Stimulated activated CD4-positive, alpha-beta T cell treated with anti-CD3 and anti-CD28 coated beads, Interleukin-2, amount 100 ng/mL, for 48 hours (primary cell): ENCODE results near the gene HOMER2.

Source experiments
- DNase-seq, 2 donors: peaks; one replicate each; pipeline ENCODE4 v3.0.0-alpha.2; 2020

HOMER2 gene

DNA sequence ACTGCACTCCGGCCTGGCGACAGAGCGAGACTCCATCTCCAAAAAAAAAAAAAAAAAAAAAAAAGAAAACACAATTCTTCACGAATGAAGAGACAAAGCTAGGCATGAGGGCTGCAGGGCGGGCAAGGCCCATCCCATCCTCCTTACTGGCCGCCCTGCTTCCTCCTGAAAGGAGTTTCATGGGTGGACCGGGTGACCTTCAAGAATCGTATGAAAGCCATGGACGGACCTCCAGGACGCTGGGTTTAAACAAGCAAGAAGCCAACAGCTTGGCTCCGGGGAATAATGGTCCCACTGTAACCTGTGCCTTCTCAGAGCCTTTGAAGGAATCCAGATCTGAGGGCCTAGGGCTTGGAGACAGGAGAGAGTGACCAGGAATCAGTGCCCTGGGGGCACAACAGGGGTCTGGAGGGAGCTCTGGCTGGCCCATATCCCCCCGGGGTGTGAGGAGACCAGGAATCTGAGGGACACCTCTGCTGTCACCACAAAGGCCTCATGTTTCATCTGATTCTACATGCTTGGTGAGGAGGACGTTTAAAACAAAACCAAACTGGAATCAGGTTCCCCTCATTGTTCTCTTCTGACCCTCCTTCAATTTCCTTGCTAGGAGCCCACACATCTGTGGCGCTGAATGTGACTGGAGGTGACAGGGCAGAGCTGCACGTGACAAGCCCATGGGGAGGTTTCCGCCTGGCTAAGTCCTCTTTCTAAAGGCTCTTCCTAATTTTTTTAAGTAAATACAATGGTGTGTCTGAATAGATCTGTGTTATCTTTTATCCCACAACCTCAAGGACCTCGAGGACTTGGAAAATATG is 97.0 kb downstream of the HOMER2 start:
- no peak for DNase-seq

DNA sequence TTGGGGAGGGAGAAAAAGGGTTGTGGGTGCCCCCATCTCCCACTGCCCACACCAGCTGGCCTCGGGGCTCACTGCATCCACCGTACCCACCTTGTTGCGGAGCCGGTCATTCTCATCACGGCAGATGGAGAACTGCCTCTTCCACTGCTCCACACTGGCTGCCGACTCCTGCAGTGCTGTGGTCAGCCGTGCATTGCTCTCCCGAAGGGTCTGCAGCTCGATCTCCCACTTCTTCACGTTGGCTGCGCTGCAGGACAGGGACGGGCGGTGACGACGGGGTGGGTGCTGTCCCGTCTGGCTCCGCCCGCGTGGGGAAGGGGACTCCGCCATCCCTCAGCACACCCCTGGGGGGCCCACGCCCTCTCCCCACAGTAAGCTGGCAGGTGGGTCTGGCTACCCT is 98.0 kb downstream of the HOMER2 start:
- no peak for DNase-seq

DNA sequence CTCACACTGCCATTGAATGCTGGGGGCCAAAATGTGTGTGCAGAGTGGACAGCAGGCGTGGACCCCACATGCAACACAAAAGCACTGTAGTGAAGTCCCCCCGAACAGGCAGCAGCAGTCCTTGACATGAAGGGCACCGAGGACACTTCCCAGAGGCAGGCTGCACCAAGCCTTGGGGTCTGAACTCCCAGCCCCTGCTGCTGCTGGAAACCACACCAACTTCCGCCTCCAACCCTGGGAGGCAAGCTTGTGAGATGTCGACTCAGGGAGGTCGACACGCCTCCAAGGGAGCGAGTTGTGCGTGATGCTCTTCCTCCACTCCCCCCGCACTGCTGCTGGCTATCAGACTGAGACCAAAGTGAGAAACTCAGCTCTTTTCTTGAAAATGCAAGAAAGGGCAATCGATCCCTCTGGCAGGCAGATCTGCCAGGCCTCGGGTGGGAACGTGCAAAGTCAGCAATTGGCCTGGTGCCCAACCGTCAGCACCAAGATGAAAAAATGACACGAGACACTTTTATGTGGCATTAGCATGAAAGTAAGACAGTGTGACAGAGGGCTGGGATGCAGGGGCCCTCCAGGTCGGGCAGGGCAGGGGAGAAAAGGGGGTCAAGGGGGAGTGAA is 99.5 kb downstream of the HOMER2 start:
- DNase-seq = no peak

DNA sequence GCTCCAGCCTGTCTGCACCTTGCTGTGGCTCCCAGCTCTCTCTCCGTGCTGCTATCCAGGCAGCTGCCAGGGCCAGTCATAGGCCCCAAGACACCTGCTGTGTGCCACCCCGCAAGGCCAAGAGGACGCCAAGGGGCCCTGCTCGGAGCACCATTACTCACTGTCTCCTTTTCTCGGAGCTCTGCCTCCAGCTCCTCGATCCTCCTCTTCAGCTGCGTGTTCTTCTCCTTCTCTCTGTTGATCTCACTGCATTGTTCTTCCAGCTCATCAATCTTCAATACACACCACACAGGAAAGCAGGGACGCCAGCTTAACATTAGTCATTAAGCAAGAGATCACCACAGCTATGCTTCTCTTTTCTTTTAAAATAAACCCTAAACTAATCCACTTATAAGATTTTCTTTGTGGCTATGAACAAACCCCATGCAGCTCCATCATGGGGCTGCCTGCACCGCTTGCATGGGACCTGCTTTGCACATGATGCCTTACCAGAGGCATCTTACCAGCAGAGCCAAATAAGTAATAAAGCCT is 100.5 kb downstream of the HOMER2 start:
- no peak for DNase-seq

DNA sequence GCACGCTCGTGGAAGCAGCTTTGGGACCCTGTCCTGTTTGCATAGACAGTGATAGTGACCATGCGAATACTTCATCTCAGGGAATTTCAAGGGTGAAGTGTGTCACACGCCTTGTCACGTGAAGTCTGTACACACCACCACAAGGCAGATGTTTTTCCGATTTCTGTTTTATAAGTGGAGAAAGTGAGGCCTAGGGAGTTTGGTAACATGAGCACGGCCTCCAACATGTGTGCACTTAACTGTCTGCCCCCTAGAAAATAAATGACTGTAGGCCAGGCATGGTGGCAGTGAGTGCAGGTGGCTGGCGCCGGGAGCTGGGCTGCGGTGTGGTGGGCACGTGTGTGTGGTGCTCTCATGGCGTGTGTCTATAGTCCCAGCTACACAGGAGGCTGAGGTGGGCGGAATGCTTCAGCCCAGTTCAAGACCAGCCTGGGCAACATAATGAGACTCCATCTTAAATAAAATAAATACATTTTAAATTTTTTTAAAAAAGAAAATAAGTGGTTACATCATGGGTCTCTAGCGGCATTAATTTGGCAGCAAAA is 101.1 kb downstream of the HOMER2 start:
- DNase-seq = no peak

DNA sequence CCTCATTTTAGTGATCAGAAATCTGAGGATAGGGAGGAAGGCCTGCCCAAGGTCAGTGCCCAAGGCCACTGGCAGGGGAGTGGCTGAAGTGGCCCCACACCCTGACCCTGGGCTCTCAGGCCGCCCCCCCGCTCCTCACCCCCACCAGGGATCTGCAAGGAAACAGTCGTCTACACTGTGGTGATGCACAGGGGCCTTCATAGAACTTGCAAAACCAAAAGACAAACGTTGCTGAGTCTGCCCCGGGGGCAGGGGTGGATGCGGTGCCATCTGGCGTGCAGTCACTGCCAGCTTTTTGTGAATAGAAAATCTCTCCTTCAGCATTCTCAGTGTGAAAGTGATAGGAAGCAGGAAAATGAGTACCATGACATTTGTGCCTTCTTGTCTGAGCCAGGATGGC is 101.8 kb downstream of the HOMER2 start:
- DNase-seq = no peak

DNA sequence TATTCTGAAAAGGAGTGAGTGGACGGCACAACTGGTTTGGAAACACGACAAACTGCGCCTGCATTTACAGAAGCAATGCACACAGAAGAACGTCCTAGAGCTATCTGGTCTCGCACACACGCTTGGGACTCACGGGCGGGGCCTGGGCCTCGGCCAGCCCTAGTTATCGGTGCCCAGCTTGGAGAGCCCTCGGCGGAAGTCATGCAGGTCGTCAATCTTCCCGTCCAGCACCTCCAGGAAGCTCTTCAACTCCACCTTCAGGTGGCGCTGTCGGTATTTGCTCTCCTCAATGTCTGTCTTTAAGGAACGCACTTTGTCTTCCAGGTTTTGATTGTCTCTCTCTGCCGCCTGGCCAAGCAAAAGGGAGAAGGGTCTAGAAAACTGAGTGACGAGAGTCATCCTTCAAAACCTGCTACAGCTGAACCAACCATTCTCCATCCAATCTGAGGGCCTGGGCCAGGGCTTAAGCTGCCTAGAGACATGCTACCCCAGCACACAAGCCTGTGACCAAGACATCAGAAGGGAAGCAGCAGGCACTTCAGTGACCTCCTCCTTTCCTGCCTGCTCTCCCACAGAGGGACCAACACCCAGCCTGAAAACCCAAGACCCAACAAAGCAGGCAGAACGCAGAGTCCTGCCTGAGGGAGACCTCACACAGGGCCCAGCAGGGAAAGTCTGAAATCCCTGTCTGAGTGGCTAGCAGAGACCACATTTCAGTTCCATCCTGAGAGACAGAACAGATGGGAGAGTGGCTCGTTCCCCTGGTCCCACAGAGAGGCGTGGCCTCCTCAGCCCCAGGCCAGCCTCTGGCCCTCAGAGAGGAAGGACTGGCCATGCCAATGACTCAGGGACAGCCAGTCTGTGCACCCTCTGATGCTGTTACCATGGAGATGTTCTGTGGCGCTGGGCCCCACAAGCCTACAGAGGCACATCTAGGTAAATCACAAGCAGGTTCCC is 102.7 kb downstream of the HOMER2 start:
- peak; percentile 49 to 50 for DNase-seq

DNA sequence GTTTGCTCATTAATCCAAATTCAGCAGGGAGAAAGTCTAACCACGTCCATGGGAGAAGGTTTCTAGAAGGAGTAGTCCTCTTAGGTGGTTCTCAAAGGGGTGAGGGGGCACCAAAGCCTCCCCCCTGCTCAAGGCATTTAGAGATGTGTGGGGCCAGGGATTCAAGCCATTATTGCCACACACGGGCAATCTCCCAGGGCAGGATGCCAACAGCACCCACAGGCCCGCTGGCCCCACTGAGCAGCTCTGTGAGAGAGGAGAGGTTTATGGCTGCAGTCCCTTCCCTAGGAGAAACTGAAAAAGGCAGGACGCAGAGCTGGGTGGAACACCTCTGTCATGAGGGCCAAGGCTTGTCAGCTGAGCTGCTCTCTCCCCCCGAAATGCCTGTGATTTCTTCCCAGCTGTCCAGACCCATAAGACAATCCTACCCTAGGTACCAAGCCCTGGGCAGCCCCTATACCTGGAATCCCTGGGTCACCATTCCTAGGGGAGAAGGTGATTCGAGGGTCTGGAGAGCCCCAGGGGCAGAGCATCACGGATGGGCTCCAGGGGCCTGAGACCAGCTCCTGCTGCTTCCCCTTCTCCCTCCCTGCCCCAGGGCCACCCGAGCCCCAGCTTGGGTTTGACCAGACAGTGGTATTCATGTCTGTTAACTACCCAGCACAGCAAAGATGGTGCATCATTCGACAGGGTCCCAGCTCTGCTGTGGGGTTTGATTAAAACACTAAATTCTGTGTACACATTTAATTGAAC is 104.1 kb downstream of the HOMER2 start:
- DNase-seq = no peak

DNA sequence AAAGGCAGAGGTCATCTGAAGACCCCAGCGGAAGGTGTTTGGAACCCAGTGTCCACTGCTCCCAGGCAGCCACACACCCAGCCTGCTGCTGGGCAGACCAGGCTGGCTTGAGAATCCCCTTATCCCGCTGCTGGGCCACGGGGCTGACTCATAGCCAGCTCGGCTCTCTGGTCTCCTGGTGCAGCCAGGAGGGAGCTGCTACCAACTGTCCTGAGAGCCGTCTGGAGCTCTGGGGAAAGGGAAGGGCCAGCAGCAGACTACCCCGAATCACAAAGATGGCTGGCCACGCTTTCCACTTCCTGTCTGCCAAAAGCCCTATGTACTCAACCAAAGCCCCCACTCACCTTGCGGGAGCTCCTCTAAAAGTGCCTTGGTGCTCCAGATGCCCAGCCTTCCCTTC is 104.8 kb downstream of the HOMER2 start:
- DNase-seq = no peak

DNA sequence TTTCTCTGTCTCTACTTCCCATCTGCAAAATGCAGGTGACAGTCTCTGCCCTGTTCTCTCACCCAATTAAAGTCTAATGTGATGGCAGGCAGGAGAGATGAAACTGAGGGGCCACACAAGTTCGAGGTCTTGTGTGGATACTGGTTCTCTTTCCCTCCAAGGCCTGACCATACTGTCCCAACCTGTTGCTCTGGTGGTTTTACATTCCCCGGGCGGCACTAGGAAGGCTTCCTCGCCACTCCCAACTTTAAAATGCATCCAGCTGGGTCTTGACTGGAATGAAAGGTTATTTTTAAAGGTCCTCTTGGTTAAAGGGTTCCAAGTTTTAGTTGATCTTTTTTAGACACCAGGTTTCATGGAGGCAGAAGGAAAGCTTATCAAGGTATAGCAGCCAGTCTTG is 105.9 kb downstream of the HOMER2 start:
- DNase-seq = no peak

DNA sequence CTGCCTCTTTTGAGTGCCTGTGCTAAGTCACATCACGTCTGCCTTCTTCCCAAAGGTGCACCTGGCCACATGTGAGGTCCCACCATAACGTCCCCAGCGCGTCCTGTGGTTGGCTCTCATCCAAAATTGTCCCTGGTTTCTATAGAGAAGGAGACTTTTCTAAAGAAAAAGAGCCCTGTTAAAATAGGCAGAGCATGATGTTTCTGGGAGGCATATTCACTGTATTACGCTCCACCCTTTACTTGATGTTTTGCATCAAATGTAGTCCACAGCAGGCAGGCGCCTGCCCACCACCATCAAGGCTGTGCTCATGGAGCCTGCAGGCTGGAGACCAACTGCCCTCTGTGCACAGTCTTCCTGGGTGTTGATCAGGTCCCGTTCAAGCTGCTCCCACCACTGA is 106.8 kb downstream of the HOMER2 start:
- DNase-seq = no peak

DNA sequence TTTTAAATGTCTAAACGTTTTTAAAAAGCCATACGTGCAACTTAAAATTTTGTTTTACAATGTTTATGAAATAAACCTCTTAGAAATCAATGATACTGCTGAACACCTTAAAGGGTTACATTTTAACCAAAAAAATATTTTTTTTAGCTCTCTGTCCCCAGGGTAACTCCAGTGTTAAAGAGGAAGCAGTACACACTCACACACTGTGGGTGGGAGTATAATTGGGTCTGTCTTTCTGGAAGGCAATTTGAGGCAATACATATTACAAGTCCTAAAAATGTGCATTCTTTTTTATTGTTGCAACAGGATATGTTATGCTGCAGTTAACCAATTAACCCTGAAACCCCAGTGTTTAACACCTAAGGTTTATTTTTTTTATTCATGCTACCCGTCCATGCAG is 109.0 kb downstream of the HOMER2 start:
- DNase-seq = no peak

DNA sequence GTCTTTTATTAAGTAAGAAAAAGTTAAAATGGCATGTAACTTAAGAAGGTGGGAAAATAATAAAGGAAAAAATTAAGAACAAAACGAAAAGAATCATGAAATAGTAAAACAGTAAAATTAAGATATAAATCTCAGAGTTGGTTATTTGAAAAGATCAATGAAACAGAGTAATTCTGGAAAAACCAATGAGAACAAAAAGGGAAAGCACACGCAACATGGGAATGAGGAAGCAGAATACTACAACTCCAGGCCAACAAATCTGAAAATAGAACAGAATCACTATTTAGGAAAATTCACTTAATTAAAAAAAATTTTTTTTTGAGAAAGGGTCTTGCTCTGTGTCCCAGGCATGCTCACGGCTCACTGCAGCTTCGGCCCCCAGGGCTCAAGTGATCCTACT is 112.4 kb downstream of the HOMER2 start:
- no peak for DNase-seq

DNA sequence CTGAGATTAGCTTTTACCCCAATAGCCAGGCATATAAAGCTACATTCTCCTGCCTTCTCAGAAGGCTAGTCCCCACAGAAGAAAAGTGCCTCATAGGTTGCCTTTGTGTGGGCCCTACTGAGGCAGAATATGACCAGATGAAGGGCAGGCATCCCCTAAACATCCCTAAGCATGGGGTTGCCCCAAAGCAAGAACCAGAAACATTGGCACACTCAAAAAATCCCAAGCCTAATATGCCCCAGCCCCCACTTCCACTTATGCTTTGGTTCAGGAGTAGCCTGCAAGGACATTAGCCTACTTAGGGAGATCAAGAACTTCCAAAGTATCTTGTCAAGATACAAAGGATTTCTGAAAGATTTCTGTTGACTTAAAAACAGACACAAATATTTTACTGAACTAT is 113.4 kb downstream of the HOMER2 start:
- no peak for DNase-seq

DNA sequence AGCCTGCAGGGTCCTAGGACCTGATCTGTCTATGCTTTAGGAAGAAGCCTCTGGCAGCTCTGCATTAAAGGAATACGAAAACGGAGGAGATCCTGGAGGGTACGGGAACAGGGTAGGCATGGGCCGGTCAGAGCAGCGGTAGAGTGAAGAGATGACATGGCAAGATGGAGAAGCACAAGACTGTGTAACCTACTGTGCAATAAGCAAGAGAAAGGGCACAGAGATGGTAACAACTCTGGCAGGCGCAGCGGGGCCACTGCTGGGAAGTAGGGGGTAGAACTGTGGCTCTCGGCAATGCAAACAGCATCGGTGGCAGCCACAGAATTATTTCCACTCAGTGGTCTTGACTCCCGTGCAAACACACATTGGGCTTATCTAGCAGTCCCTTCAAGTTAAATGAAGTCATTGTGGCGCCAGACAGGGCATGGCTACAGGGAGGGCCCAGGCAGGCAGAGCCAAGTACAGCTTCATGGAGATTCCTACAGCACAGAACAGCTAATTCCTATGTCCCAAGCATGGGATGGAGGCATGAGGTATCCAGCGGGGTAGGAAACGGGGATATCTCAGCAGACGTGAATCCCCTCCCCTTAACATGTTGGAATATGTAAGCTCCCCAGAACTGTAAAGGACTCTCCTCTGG is 114.3 kb downstream of the HOMER2 start:
- no peak for DNase-seq

DNA sequence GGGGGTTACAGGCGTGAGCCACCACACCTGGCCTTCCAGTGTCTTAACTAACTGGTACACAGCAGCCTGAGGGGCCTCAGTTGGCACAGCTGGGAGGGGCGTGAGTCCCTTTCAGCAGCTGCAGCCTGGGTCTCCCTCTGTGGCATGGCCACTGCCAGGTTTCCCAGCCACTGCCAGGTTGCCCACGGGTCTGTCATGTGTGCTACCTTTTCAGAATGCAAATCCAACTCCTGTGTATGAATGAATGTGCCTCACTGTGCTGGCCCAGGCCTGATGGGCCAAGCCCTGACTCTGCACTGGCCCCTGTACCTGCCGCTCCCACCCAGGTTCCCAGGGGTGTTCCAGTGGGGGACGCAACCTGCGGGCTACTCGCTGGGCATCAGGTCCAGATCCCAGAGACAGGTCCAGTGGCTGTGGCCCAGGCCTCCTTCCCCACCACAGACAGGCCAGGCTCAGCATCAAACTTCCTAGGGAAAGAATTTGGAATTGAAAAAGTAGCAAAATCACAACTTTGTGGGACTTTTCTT is 117.1 kb downstream of the HOMER2 start:
- DNase-seq = no peak

DNA sequence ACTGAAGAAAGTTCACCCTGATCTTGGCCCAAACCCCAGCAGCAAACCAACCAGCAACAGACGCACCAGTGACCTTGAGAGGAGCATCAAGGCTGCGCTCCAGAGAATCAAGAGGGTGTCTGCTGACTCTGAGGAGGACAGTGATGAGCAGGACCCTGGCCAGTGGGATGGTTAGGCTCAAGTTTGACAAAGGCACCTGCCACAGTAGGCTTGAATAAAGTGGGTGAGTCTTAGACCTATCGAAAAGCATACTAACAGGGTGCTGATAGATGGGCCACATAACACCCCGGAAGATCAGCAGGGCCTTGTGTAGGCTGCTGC is 119.2 kb downstream of the HOMER2 start:
- DNase-seq = no peak

DNA sequence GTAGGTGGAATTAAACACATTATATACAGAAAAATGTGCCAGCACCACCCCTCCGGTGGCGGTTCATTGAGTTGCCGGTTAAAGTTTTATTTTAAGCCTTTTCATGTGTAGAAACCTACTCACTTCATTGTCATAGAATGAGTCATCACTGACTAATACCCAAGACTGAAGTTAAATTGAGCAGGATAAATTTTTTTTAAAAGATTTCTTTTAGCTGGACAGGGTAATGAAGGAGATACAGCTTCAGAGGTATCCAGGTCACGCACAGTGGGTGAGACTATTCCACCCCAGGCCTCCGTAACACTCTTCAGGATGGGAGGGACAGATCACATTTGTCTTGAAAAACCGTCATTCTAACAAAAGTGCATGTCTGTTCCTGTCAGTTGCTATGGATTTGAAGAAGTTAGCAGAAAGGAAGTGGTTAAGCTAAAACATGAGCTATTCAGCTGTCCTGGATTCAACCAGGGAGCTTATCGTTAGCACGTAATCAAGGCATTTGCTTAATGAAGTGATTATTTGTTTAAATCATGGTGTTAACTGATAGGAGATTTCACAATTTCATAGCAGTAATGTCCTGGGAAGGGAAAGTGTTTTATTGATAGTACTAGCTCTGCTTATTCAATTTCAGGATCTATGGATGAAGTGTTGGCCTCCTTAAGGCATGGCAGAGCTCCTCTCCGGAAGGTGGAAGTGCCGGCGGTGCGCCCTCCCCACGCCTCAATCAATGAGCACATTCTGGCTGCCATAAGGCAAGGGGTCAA is 119.7 kb downstream of the HOMER2 start:
- DNase-seq = peak in 1 of 2 donors; percentile 30

DNA sequence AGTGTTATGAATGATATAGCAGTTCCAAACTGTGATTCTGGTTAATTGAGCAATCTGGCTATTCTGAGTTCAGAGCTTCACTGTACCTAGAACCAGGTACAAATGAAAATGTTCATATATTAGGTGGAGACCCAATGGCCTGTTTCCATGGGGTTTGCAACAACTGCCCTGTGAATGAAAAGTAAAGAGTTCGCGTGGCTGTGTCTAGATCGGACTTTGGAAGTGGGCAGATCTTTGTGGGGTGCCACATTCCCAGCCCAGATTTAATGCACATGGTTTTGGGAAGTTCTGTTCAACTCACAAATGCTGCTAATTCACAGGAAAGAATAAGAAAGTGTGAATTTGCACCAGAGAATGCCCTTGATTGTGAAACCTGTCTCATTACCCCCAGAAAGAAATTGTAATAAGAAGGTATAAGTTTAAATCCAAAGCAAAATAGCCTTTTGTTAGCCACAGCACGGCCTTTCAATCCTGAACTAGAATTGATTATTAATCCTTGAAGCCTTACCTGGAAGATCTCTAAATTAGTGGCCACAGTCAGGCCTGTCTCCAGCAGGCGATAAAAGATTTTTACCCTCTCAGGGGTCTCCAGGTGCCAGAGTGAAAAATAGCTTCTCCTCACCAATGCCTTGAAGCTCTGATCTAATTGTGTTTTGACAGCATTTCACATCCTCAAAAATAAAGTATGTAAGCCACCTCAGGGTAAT is 120.5 kb downstream of the HOMER2 start:
- no peak for DNase-seq
